ENCODE results near the gene BAG5.

Gene BAG5

DNA sequence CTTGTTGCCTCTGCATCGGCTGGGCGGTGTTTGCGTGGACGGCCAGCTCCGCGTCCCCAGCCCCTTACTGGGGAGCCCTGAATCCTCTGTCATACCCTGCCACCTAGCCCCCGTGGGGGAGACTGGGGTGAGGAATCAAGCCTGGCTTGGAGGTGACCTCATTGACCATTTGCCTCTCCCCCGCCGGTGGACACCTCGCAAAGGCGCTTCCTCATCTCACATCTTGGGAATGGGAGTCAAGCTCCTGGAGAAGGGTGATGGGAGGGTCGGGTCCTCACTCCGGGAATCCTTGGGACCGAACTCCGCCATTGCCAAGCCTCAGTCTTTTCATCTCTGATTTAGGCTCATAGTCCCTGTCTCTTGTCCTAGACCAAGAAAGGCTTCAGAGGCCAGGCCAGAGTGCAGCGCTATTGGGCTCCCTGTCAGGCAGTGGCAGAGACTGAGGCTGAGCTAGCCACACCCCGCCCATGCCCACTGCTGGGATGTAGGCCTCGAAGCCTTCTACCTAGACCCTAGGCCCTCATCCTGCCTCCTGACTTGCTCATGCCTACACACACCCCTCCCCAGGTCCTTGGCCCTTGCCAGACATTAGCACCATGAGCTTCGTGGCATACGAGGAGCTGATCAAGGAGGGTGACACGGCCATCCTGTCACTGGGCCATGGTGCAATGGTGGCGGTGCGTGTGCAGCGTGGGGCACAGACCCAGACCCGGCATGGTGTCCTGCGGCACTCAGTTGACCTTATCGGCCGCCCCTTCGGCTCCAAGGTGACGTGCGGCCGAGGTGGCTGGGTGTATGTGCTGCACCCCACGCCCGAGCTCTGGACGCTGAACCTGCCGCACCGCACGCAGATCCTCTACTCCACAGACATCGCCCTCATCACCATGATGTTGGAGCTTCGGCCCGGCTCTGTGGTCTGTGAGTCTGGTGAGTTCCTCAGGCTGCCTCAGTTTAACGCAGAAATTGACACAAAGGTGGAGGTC is 32.8 kb downstream of the BAG5 start:
- peak overlapping the region; percentile 89 for H3K4me3 ChIP-seq (ENCODE audit: control insufficient read depth, low read depth, low read length)
- TF ChIP-seq, protein P1, sequence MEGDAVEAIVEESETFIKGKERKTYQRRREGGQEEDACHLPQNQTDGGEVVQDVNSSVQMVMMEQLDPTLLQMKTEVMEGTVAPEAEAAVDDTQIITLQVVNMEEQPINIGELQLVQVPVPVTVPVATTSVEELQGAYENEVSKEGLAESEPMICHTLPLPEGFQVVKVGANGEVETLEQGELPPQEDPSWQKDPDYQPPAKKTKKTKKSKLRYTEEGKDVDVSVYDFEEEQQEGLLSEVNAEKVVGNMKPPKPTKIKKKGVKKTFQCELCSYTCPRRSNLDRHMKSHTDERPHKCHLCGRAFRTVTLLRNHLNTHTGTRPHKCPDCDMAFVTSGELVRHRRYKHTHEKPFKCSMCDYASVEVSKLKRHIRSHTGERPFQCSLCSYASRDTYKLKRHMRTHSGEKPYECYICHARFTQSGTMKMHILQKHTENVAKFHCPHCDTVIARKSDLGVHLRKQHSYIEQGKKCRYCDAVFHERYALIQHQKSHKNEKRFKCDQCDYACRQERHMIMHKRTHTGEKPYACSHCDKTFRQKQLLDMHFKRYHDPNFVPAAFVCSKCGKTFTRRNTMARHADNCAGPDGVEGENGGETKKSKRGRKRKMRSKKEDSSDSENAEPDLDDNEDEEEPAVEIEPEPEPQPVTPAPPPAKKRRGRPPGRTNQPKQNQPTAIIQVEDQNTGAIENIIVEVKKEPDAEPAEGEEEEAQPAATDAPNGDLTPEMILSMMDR (conservative IDR thresholded peaks at IDR 0.05; ENCODE audit: control insufficient read depth, insufficient read depth, low read depth, low read length) = no peak
- no peak for DNase-seq (ENCODE audit: low read depth)

DNA sequence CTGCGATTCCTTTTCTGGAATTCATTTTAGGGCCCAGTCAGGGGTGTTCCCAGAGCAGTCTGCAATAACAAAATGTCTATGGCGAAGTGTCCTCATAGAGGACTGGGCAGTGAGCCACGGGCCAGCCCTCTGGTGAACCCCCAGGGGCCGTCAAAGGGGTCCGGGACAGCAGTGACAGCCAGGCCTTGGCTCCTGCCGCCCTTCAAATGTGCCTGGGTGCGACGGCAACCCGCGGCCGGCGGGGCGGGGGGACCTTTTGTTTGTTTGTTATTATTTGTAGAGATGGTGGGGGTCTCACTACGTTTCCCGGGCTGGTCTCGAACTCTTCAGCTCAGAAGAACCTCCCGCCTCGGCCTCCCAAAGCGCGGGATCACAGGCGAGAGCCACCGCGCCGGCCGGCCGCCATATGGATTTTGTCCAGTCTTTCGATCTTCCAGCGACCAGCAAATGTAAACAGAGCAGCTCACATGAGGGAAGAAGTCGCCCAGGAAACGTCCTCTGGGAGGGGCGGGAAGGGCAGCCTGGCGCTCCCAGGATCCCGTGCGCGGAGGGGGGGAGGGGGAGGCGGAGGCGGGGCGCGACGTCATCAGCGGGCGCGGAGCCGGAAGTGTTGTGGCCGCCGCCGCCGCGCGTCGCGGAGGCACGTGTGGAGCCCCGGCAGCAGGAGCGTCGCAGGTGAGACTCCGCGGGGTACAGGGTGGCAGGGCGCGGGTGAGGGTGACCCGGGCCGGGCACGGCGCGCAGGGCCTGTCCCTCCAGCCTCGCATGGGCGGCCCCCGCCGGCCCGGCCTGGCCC is 33.7 kb downstream of the BAG5 start, which contains the start of gene TRMT61A:
Gene TRMT61A (plus strand): TSS at position 610 of the 796 bp plus-strand sequence. CDS start 783 bp downstream, outside the sequence.
- peak within 1 kb of the TSS; percentile 89 for H3K4me3 ChIP-seq (ENCODE audit: control insufficient read depth, low read depth, low read length)
- DNase-seq (ENCODE audit: low read depth) = peak; percentile 92
- TF ChIP-seq, protein P1 (conservative IDR thresholded peaks at IDR 0.05; ENCODE audit: control insufficient read depth, insufficient read depth, low read depth, low read length) = no peak

DNA sequence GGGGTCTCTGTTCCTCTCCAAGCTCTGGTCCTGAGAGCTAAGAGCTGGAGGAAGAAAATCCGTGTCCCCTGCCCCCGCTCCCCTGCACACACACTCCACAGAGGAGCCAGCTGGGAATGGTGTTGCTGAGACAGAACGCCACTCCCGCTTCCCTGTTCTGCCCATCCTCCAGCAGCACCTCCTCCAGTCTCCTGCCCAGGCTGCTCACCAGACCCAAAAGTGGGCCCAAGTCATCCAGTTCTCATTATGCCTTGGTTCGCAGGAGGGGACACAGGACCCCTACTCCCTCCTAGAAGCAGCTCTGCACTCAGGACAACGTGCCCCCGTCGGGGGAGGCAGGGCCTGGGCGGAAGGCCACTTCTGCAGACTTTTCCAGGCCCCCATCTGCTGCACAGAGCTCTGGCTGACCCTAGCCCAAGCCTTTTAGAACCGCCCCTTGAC is 34.3 kb downstream of the BAG5 start:
- peak overlapping the region; percentile 52 for H3K4me3 ChIP-seq (ENCODE audit: control insufficient read depth, low read depth, low read length)
- no peak for DNase-seq (ENCODE audit: low read depth)
- TF ChIP-seq, protein P1 (conservative IDR thresholded peaks at IDR 0.05; ENCODE audit: control insufficient read depth, insufficient read depth, low read depth, low read length) = no peak

DNA sequence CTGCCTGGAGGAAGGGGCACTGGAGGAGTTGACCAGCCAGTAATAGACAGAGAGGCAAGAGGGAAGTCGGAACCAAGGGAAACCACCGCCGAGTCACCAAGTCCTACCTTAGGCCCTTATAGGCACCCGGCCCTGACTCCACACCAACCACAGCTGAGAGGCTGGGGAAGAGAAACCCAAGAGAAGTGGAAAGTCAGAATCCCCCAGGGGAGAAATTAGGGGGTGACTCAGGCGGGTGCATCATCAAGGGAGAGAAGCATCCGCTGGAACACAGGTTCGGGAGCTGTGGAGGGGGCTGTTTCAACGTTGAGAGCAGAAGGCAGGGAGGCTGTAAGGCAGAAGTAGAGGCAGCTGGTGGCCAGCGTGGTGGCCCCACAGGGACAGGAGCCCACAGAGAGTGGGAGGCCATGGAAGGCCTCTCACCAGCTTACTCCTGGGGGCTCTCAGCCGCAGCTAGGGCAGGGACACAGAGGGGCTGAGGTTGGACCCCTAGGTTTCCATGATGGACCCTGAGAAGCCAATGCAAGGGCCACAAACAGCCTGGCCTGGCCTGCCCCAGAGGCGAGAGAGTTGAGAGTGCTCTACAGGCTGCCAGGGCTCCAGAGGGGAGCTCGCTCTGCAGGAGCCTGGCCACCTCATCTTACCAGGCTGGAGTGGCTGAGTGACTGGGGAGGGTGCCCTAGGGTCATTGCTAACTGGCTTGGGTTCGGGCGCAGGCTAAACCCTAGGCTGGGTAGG is 34.9 kb downstream of the BAG5 start:
- TF ChIP-seq, protein P1 (conservative IDR thresholded peaks at IDR 0.05; ENCODE audit: control insufficient read depth, insufficient read depth, low read depth, low read length) = no peak
- peak overlapping the region; percentile 52 for H3K4me3 ChIP-seq (ENCODE audit: control insufficient read depth, low read depth, low read length)
- peak; percentile 82 for DNase-seq (ENCODE audit: low read depth)

DNA sequence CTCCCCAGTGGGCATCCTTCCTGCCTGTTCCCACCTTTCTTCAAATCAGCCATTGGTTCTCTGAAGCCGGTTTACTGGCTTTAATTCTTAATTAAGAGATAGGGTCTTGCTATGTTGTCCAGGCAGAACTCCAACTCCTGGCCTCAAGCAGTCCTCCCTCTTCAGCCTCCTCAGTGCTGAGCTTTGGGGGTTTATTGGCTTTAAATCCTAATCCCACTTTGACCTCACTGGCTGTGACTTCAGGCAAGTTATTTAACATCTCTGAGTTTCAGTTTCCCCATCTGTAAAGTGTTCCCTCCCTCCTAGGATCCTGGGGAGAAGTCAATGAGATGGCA is 35.6 kb downstream of the BAG5 start:
- DNase-seq (ENCODE audit: low read depth) = no peak
- H3K4me3 ChIP-seq (ENCODE audit: control insufficient read depth, low read depth, low read length) = no peak overlapping the region
- TF ChIP-seq, protein P1 (conservative IDR thresholded peaks at IDR 0.05; ENCODE audit: control insufficient read depth, insufficient read depth, low read depth, low read length) = no peak

All from fibroblast of mammary gland (primary cell).